GM18499 (cell line): ENCODE measurements around the gene PTCH1.
A peak's percentile ranks its signal among the peaks of the same experiment; 100 is the strongest.

Experiments used
- ATAC-seq: cut with Tn5 transposase; IDR thresholded peaks from one replicate; pipeline ENCODE4 v1.9.1; 2021; ENCODE audit warnings: moderate number of reproducible peaks; ENCODE audit not compliant: insufficient read depth, unreplicated experiment

The PTCH1 gene

DNA sequence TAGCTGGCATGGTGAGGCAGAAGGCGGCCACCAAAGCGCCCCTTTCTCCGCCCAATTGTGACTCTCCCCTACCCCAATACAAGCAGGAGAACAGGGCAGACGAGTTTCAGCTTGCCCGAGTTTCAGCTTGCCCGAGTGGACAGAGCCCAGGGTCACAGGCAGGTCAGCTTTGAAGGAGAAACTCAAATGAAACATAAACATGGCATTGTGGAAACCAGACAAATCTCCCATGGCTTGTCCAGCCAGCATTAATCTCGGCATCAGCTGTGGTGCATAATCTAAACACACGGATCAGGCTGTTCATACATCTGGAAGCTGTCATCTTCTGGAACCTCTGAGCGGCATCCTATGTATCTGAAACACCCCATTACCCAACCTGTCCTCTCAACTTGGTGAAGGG is 16.9 kb downstream of the PTCH1 start:
- no peak for ATAC-seq

DNA sequence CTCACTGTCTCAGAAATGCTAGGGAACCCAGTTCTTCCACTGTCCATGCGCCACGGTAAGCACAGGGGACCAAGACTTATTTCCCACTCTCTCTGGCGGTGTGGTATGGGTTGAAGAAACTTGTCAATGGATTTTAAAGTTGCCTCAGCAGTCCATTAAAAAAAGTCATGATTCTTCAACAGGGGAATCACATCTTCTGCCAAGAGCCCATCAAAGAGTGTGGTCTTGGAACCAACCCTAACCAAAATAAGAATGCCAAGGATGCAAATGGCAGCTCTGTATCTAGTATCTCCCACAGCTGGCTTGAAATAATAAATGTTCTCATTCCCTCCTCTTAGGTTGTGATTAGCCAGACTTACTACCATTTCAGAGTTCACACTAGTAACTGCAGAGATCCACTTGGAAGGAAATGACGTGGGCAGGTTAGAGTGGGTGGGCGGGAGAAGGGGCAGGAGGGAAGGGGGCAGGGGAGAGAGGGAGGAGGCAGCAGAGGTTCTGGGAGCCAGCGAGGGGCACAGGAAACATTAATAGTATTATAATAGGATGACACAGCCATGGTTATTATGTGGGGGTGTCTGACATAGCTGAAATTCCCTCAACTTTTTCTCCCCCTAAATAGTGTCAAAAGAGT is 17.6 kb downstream of the PTCH1 start:
- no peak for ATAC-seq

DNA sequence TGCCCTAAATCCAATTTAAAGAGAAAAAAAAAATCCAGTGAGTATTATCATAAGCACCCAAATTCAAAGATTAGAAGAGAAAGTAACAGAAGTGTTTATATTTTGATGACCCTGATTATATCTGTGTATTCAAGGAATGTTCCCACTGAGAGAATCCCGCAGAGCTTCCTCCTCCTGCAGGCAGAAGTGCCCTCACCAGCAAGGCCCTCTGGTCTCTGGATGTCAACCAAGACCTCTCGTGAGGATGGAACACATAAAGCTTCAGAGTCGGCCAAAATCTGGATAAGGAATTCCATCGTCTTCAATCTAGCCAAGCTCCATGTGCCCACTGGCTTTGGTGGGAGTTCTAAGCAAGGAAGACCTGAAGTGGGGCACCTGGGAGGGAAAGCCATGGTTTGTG is 18.1 kb downstream of the PTCH1 start:
- no peak for ATAC-seq

- no peak for ATAC-seq
Observed at GRCh38 chr9:95497772-95498171, 19.0 kb downstream of the PTCH1 start.

- no peak for ATAC-seq
Observed at GRCh38 chr9:95496687-95497086, 20.1 kb downstream of the PTCH1 start.

DNA sequence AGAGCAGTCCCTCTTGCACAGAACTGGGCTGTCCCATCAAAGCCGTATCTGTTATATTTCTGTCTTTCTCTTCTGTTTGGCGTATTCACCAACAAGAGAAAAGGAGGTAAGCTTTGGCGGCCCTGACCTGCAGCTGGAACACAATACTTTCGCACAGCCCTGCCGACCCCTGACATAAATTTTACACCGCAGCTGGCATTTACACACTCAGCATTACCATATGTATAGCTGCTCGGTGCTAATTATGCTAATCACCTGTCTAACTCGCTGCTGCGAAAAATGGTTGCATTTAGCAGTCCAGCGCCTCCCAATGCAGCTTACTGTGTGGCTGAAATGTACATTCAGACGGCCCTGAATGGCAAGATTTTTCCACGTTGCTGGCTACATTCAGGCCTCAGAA is 20.8 kb downstream of the PTCH1 start:
- ATAC-seq, result no peak

DNA sequence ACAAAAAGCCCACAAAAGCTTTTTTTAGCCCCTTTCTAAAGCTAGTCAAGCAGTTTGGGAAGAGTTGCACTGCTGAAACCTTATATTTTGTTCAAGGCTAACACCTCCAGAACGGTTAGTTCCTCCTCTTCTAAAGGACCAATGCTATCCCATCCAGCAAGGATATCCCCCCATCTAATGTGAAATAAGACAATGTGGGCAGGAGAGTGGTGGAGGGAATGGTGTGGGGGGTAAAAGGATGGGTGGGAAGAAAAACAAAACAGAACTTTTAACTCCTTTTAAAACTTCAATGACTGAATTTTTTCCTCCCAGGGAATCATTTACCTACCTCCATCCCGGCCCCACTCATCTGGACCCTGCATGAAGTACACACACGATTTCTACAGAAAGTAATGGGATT is 21.2 kb downstream of the PTCH1 start:
- no peak for ATAC-seq

DNA sequence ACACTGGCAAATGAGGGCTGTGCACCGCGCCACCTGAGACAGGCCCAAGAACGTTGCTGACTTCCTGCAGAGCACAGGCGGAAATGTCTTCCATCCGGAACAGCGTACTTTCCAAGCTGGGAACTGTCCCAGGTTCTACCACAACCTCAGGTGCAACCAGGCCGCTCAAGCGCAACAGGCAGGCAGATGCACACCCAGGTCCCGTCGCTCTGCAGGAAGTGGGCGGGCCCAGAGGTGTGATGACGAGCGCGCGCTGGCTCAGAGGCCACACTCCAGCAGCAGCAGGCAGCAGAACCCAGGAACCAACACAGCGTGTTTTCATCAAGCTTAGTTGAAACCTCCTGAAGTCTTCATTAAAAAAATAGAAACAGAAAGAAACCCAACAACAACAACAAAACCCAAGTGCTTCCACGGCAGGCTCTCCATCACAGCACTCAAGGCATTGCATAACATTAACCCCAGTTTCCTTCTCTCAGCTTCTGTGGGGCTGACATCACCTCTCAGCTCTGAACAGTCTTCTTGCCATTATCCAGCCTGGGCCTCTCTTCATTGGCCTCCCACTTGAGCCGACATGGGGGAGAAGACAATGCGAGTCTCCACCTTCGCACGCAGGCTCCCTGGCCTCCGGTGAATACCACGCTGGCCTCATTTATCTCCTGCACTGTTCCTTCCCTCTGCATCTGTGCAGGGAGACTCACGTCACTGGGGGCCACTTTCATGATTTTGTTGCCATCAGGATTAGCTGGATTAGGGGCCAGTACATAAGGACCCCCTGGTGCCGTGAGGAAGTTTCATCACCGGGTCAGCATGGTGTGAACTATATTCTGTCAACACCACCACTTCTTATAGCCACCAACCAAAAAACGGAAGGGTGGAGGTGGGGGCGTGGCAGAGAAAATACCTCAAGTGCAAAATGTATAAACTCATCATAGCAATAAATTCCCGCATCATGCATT is 22.1 kb downstream of the PTCH1 start:
- peak; percentile 73 for ATAC-seq

- ATAC-seq, result no peak
Observed at GRCh38 chr9:95494022-95494415, 22.8 kb downstream of the PTCH1 start.

DNA sequence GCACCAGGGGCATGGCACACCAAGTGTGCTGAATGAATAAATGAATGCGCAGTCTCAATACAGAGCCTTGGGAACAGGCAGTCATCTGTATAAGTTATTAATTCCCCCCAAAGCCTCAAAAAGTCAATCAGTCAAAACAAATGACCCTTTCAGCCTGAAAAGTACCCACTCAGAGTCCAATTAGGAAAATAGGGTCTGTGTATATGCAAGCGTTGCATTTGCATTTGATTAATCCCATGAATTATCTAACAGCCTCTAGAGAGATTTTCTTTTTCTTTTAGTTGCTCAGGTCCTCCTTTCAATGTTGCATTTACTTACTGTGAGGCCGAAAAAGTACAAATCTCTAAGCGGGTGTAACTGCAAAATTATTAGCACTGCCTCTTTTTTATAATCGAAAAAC is 23.4 kb downstream of the PTCH1 start:
- no peak for ATAC-seq

DNA sequence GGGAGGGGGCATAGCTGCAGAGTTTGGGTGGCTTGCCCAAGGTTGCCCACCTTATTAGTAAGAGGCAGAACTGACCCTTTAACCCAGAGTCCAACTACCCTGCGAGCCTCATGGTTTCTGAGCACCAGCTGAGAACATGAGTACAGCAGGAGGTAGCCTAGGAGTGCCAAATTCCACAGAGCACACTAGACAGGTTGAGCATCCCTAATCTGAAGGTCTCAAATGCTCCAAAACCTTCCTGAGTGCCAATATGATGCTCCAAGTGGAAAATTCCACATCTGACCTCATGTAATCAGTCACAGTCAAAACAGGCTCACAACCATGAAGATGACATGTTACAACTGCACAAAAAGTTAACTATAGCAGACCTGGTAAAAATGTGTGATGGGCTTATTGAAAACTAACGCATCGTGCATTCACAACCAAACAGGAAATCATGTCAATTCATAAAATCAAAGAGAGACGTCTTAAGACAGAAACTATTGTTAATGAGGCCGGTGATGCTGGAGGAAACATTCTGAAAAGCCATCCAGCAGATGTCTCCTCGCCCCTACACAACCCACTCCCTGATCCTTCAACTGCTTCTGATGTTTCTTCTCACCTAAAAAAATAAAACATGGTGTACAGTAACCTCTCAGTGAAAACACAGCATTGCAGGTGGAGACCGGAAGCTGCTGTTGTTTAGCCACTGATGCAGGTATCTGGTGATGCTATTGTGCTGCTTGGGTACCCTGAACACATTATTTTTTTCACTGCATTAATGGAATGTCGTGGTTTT is 25.0 kb downstream of the PTCH1 start:
- no peak for ATAC-seq

- ATAC-seq, result no peak
Observed at GRCh38 chr9:95488954-95489353, 27.8 kb downstream of the PTCH1 start.

DNA sequence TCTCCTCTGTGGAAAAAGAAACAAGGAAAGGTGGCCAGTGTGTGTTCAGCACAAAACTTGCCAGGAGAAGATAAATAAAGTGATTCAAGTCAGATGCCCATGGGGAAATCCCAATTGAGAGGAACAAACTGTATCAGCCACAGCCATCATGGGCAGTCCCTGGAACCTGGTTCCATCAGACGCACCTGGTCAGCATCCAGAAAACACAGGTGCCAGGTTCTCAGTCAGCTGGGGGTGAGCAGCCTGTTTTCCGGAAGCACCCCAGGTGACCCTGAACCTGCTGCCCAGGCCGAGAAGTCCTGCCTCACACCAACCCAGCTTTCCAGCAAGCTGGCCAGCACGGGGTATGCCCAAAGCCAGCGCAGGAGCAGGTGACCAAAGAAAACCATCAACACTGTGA is 30.5 kb downstream of the PTCH1 start:
- no peak for ATAC-seq

- ATAC-seq, result no peak
Observed at GRCh38 chr9:95484225-95484624, 32.5 kb downstream of the PTCH1 start.

- no peak for ATAC-seq
Observed at GRCh38 chr9:95483431-95483830, 33.3 kb downstream of the PTCH1 start.

DNA sequence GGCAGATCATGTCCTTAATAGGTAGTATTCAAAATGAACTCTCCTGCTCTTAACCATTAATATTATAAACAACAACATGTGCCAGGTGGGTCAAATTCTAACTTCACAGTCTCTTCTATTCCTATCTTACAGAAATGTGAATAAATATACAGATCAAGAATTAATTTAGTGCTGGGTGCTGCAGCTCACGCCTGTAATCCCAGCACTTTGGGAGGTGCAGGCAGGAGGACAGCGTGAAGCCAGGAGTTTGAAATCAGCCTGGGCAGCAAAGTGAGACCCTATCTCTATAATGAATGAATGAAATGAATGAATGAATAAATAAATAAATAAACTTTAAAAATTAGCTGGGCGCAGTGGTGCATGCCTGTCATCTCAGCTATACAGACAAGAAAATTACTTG is 34.1 kb downstream of the PTCH1 start:
- ATAC-seq, result no peak

DNA sequence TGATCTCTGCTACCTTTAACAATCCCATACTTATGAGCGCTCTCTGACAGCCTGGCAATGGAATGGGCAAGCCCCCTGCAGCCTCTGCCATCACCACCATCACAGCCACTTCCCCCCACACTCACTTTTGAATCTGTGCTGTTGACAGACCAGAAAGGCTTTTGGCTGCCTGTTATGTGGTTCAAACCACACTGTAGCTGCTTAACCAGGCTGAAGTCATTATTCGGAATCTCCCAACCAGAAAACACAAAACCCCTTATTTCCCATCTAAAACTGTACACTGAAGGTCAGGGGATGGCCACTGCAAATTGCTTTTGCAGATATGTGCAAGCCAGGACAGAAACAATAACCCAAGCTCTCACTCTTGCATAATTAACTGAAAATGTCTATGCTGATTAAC is 35.8 kb downstream of the PTCH1 start:
- no peak for ATAC-seq

GRCh38 chr9:95480346-95480745 is 36.4 kb downstream of the PTCH1 start:
- no peak for ATAC-seq

DNA sequence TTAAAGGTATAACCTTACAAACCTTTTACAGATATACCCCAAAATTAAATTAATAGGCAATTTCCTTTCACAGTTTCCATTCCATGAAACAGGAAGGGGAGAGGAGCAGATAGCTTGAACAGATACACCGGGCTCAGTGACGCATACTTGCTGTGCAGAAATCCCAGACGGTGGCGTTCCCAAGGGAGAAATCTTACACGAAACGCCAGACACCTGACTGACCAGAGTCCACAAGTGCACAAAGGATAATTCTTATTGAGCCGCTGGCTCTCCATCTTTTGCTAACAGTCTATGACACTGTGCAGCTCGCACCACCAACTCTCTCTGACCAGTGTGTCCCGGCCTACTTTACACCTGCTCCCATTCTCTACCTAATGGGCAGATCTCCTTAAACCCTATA is 37.4 kb downstream of the PTCH1 start:
- no peak for ATAC-seq

DNA sequence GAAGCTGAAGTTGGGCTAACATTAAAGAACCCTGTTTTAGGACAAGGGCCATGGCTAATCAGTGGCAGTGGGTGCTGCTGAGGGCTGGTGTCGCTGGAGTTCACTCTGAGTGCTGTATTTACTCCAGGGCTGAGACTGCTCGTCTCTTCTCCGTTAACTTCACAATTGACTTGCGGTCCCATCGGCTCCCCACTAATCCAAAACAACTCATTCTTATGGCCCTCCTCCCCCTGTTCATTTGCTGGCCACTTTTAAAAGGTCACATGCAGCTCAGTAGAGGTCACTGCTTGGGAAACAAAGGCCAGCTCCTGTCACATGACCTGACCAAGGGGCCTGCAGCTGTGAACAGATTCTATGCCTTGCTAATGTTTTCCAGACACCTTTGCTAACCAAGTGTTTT is 38.4 kb downstream of the PTCH1 start:
- ATAC-seq, result no peak

DNA sequence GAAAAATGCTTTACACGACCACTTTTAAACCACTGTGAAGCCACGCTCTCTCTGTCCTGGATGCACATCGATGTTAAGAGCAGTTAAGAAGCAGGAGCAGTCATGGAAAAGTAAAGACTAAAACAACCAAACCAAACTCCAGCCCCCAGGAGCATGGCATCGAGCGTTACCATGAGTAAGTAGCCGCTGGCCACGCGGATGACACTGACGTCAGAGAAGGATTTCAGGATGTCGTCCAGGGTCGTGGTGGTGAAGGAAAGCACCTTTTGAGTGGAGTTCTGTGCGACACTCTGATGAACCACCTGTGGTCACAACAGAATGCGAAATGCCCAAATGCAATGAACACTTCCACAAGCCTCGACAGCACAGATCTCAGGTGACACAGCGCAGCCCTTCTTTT is 38.9 kb downstream of the PTCH1 start:
- no peak for ATAC-seq
